Breast epithelium (tissue), 3 donors: Measurements from ENCODE around the gene ZSWIM7.

Experiments used
- POLR2A ChIP-seq: fragments of 450-650 bp; IDR thresholded peaks from one replicate; pipeline ENCODE4 v1.6.1; 2016; ENCODE audit warnings: antibody characterized with exemption, mild to moderate bottlenecking, moderate library complexity
- POLR2AphosphoS5 ChIP-seq, 3 donors: sonication (generic); formaldehyde crosslinking; IDR thresholded peaks; one replicate each; pipeline ENCODE4 v1.6.1; 2017; ENCODE audit warnings: antibody characterized with exemption in 3 of 3
- TF ChIP-seq, protein P1 (sequence below), 3 donors: fragments of 450-650 bp; IDR thresholded peaks; one replicate each; pipeline ENCODE4 v1.5.1; 2016 to 2017; ENCODE audit warnings: antibody characterized with exemption in 3 of 3, mild to moderate bottlenecking in 3 of 3, moderate library complexity in 3 of 3

DNA sequence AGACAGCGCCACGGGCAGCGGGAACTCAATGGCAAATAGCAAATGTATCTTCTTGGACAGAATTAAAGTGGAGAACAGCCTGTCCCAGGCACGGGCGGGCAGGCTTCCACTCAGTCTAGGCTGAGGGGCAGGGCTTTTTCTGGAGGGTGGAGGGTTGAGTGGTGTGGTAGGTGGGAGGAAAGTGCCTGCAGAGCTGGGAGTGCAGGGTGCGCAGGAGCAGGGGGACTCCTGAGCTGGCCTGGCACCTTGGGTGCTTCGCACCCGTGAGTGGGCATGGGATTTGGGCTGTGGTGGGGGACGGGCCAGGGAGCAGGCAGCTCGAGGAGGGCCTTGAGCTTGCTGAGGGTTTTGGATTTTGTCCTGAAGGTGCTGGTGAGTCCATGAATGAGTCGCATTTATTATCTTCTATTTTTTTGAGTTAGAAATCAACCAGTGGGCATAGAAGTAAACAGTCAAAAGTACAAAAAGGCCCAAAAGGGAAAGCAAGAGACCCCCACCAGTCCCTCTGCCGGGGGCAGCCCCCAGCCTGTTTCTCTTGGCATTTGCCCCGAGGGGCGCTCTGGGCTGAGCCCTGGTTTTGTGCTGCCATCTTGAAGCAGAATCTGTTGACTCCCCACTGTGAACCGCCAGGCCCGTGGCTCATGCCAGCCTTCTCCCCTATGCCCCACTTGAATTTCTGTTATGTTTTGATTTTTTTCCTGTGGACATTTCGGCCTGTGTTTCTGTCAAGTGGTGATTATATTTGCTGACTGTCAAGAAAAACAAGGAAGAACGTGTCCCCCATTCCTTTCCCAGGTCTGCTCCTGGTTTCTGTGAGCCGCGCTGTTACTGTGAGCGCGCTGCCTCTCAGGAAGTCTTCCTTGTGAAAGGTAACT lies 46.4 kb downstream of the ZSWIM7 start:
- TF ChIP-seq, protein P1, sequence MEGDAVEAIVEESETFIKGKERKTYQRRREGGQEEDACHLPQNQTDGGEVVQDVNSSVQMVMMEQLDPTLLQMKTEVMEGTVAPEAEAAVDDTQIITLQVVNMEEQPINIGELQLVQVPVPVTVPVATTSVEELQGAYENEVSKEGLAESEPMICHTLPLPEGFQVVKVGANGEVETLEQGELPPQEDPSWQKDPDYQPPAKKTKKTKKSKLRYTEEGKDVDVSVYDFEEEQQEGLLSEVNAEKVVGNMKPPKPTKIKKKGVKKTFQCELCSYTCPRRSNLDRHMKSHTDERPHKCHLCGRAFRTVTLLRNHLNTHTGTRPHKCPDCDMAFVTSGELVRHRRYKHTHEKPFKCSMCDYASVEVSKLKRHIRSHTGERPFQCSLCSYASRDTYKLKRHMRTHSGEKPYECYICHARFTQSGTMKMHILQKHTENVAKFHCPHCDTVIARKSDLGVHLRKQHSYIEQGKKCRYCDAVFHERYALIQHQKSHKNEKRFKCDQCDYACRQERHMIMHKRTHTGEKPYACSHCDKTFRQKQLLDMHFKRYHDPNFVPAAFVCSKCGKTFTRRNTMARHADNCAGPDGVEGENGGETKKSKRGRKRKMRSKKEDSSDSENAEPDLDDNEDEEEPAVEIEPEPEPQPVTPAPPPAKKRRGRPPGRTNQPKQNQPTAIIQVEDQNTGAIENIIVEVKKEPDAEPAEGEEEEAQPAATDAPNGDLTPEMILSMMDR (IDR thresholded peaks at IDR 0.05) = no peak
- TF ChIP-seq POLR2AphosphoS5 (IDR thresholded peaks at IDR 0.05) (no peak), POLR2A (no peak)
